Ovary (tissue), 3 donors: ENCODE measurements around the gene DUSP22.

Experiments used
- CTCF ChIP-seq, 3 donors: fragments of 450-650 bp in 2 of 3; fragments of 200-600 bp in 1 of 3; IDR thresholded peaks; one replicate each; pipeline versions ENCODE4 v1.5.1 to v1.8.0; 2016 to 2022; ENCODE audit warnings: antibody characterized with exemption in 3 of 3, mild to moderate bottlenecking in 1 of 3
- POLR2A ChIP-seq: fragments of 450-650 bp; IDR thresholded peaks from one replicate; pipeline ENCODE4 v1.6.1; 2017; ENCODE audit warnings: antibody characterized with exemption, mild to moderate bottlenecking, moderate library complexity
- donor health status: DM: no; HTN: no; CAD: no.

GRCh38 chr6:324116-324728 lies 31.9 kb downstream of the DUSP22 start:
- TF ChIP-seq POLR2A (no peak), CTCF (IDR thresholded peaks at IDR 0.05) (no peak)
